GM12878 (cell line): ENCODE measurements around the gene SCAMP5. TPM values are rescaled to one million over a fixed set of nuclear protein-coding genes. Genes with fewer than 3 reads are reported as not detected.

Experiments
- ATAC-seq: fragments of 200-7000 bp; cut with Tn5 transposase; 3 replicates; pipeline ENCODE4 v1.9.1; 2020; ENCODE audit warnings: mild to moderate bottlenecking, moderate library complexity
- BruUV-seq: library from RNA; stranded (reverse); fragments of 400-500 nt; replicated peaks from 2 replicates; lab custom pipeline; 2021; lab: Mats Ljungman, UMichigan
- CTCF ChIA-PET: fragments of 300-600 bp; sonication (Branson Sonifier 250); formaldehyde crosslinking; extraction: SDS; loops from one replicate; lab custom pipeline; 2021; ENCODE audit warnings: inconsistent platforms; lab: Yijun Ruan, JAX
- POLR2A ChIA-PET: fragments of 350-600 bp; formaldehyde crosslinking; extraction: SDS; loops from one replicate; lab custom pipeline; 2021; ENCODE audit warnings: inconsistent platforms; lab: Charles Lee
- RAD21 ChIA-PET: fragments of 300-600 bp; sonication (Branson Sonifier 250); formaldehyde crosslinking; loops from one replicate; lab custom pipeline; 2023; ENCODE audit warnings: antibody characterized with exemption; ENCODE audit not compliant: unreplicated experiment; lab: Charles Lee
- SMC1A ChIA-PET: fragments of 300-600 bp; sonication (Branson Sonifier 250); formaldehyde crosslinking; loops from one replicate; lab custom pipeline; 2023; ENCODE audit not compliant: unreplicated experiment, uncharacterized antibody; lab: Charles Lee
- DNase-seq: peaks from one replicate; pipeline ENCODE4 v3.0.0-alpha.2; 2011; ENCODE audit warnings: low read depth, low spot score
- FAIRE-seq: peaks from 3 replicates; lab custom pipeline; 2011; peaks lifted over from hg19 to GRCh38; lab: Jason Lieb, UNC
- H2AFZ ChIP-seq: 2 replicates; pipeline ENCODE4 v1.6.0; 2011; ENCODE audit warnings: low read depth, low read length, control low read depth; ENCODE audit not compliant: control insufficient read depth
- H3K27ac ChIP-seq: 2 replicates; pipeline ENCODE4 v1.5.1; 2011; ENCODE audit warnings: control low read depth; ENCODE audit not compliant: control insufficient read depth, insufficient read depth
- H3K27me3 ChIP-seq, 2 experiments: replicated peaks in 1 of 2; 2 replicates each; pipeline versions ENCODE4 v1.6.0 to v1.6.1; 2011; ENCODE audit warnings: low read length in 1 of 2; ENCODE audit not compliant: control insufficient read depth in 2 of 2, insufficient read depth in 2 of 2
- H3K36me3 ChIP-seq, 2 experiments: 2 replicates each; pipeline ENCODE4 v1.5.1; 2011; ENCODE audit warnings: low read length in 1 of 2; ENCODE audit not compliant: control insufficient read depth in 2 of 2, insufficient read depth in 2 of 2
- H3K4me1 ChIP-seq: 2 replicates; pipeline ENCODE4 v1.6.1; 2011; ENCODE audit warnings: mild to moderate bottlenecking, low read length, moderate library complexity, mixed read lengths; ENCODE audit not compliant: control insufficient read depth, insufficient read depth
- H3K4me2 ChIP-seq: 2 replicates; pipeline ENCODE4 v1.6.0; 2011; ENCODE audit warnings: control low read depth; ENCODE audit not compliant: control insufficient read depth, insufficient read depth
- H3K4me3 ChIP-seq: fragments of 200-600 bp; sonication (generic); 2 replicates; pipeline ENCODE4 v1.5.1; 2016
- H3K79me2 ChIP-seq: 2 replicates; pipeline ENCODE4 v1.6.0; 2011; ENCODE audit warnings: low read length; ENCODE audit not compliant: control insufficient read depth, insufficient read depth
- H3K9ac ChIP-seq: 2 replicates; pipeline ENCODE4 v1.8.0; 2011; ENCODE audit warnings: low read length, control low read depth, mixed read lengths; ENCODE audit not compliant: control insufficient read depth, insufficient read depth
- H3K9me3 ChIP-seq: replicated peaks from 3 replicates; pipeline ENCODE4 v1.5.1; 2011; ENCODE audit warnings: mild to moderate bottlenecking, low read length; ENCODE audit not compliant: control insufficient read depth, insufficient read depth
- H4K20me1 ChIP-seq: 2 replicates; pipeline ENCODE4 v1.6.0; 2011; ENCODE audit not compliant: control insufficient read depth, insufficient read depth
- HCFC1 ChIP-seq: fragments of 150-350 bp; IDR thresholded peaks from 2 replicates; pipeline ENCODE4 v1.6.1; 2014; ENCODE audit warnings: low read length
- MYB ChIP-seq: fragments of 150-350 bp; IDR thresholded peaks from 2 replicates; pipeline ENCODE4 v1.6.1; 2014; ENCODE audit warnings: mild to moderate bottlenecking, low read depth, low read length, borderline replicate concordance
- NFXL1 ChIP-seq: fragments of 450-650 bp; IDR thresholded peaks from 2 replicates; pipeline ENCODE4 v1.6.1; 2017; ENCODE audit warnings: antibody characterized with exemption, mild to moderate bottlenecking, borderline replicate concordance
- NFYB ChIP-seq: IDR thresholded peaks from 2 replicates; pipeline ENCODE4 v1.6.1; 2011; ENCODE audit warnings: low read depth, mild to moderate bottlenecking, low read length, improper control_type of control experiment, moderate library complexity; ENCODE audit not compliant: insufficient read depth
- SIX5 ChIP-seq: IDR thresholded peaks from 2 replicates; pipeline ENCODE4 v1.6.1; 2011; ENCODE audit warnings: mild to moderate bottlenecking, low read depth, low read length, moderate library complexity; ENCODE audit not compliant: severe bottlenecking
- SMAD1 ChIP-seq: fragments of 450-650 bp; IDR thresholded peaks from 2 replicates; pipeline ENCODE4 v1.6.1; 2018; ENCODE audit warnings: mild to moderate bottlenecking, low read depth; ENCODE audit not compliant: partially characterized antibody
- WGBS: methylation state at CpG from one replicate; pipeline ENCODE4 v1.1.6; 2016; ENCODE audit warnings: low lambda C conversion rate; ENCODE audit not compliant: insufficient replicate concordance, insufficient coverage; ENCODE audit errors: missing lambda C conversion rate; 5-methylcytosine and 5-hydroxymethylcytosine counted together
- in situ Hi-C: fragments of 300-500 bp; cut with MboI; formaldehyde crosslinking; loops from 9 replicates; pipeline ENCODE4 v1.14.3; 2018; ENCODE audit warnings: mixed read lengths
- intact Hi-C: fragments of 100-400 bp; cut with micrococcal nuclease; formaldehyde crosslinking; loops from one replicate; pipeline ENCODE4 v1.14.2; 2022; ENCODE audit not compliant: unreplicated experiment
- polyA plus RNA-seq, 11 experiments: library from polyadenylated mRNA; depleted of rRNA in 4 of 11; unstranded in 6 of 11; stranded (reverse) in 5 of 11; fragments of >200 nt; fragmentation: Nextera tagmentation in 4 of 11; fragmentation: Illumina TruSeq in 1 of 11; extraction: Ambion mirVana in 4 of 11; extraction: Trizol in 1 of 11; gene quantifications; 1 replicate in 1 of 11; 2 replicates in 10 of 11; pipeline versions ENCODE4 v1.2.1 to v1.2.3, GENCODE V29; 2011 to 2016; ENCODE audit warnings: inconsistent platforms in 2 of 11, missing spikeins in 2 of 11, low read depth in 1 of 11
- total RNA-seq, 4 experiments: library from RNA; depleted of rRNA in 3 of 4; stranded (reverse); fragments of >200 nt in 3 of 4; fragmentation: Illumina TruSeq in 1 of 4; extraction: Trizol in 1 of 4; gene quantifications; 2 replicates each; pipeline versions ENCODE4 v1.2.1 to v1.2.3, GENCODE V29; 2013 to 2021
- TF ChIP-seq, protein P1 (sequence below): IDR thresholded peaks from 2 replicates; pipeline ENCODE4 v1.6.1; 2011; ENCODE audit warnings: borderline replicate concordance, low read depth, mild to moderate bottlenecking, moderate library complexity, low read length; ENCODE audit not compliant: insufficient read depth, poor library complexity, severe bottlenecking
- TF ChIP-seq, protein P2 (sequence below): fragments of 450-650 bp; formaldehyde crosslinking; IDR thresholded peaks from 2 replicates; pipeline ENCODE4 v1.4.0; 2022; ENCODE audit warnings: mild to moderate bottlenecking, moderate library complexity

SCAMP5 gene
- total and polyA plus RNA-seq, 10 of the 15 experiments (the other 5 are each of a cell fraction or from before 2014, with no cell fraction given) = 1.6 to 41.6 (median 16.9) TPM

GRCh38 chr15:74997141-74997540, 1.8 kb downstream of the SCAMP5 start:
- CTCF ChIA-PET = no interaction called here
- H3K4me2 ChIP-seq = no peak overlapping the region
- intact Hi-C loops = no loop called here
- H3K79me2 ChIP-seq = no peaks in the 10 kb centered on the region
- H4K20me1 ChIP-seq = no peaks in the 10 kb centered on the region
- no peaks in the 10 kb centered on the region for H3K36me3 ChIP-seq
- no peak overlapping the region for H3K4me3 ChIP-seq
- POLR2A ChIA-PET = no interaction called here
- WGBS = 20% methylated on average over 4 of the region's 4 CpGs
- SMC1A ChIA-PET = interaction anchor here (1.2 kb wide), 1 partner anchor 18 kb away, joined by 3 read pairs; no protein-coding TSS in a partner anchor
- ATAC-seq (no peak), DNase-seq (no peak), FAIRE-seq (no peak)
- TF ChIP-seq, protein P1, sequence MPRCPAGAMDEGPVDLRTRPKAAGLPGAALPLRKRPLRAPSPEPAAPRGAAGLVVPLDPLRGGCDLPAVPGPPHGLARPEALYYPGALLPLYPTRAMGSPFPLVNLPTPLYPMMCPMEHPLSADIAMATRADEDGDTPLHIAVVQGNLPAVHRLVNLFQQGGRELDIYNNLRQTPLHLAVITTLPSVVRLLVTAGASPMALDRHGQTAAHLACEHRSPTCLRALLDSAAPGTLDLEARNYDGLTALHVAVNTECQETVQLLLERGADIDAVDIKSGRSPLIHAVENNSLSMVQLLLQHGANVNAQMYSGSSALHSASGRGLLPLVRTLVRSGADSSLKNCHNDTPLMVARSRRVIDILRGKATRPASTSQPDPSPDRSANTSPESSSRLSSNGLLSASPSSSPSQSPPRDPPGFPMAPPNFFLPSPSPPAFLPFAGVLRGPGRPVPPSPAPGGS = no peak
- TF ChIP-seq HCFC1 = no peak
- TF ChIP-seq MYB = no peak
- TF ChIP-seq, protein P2, sequence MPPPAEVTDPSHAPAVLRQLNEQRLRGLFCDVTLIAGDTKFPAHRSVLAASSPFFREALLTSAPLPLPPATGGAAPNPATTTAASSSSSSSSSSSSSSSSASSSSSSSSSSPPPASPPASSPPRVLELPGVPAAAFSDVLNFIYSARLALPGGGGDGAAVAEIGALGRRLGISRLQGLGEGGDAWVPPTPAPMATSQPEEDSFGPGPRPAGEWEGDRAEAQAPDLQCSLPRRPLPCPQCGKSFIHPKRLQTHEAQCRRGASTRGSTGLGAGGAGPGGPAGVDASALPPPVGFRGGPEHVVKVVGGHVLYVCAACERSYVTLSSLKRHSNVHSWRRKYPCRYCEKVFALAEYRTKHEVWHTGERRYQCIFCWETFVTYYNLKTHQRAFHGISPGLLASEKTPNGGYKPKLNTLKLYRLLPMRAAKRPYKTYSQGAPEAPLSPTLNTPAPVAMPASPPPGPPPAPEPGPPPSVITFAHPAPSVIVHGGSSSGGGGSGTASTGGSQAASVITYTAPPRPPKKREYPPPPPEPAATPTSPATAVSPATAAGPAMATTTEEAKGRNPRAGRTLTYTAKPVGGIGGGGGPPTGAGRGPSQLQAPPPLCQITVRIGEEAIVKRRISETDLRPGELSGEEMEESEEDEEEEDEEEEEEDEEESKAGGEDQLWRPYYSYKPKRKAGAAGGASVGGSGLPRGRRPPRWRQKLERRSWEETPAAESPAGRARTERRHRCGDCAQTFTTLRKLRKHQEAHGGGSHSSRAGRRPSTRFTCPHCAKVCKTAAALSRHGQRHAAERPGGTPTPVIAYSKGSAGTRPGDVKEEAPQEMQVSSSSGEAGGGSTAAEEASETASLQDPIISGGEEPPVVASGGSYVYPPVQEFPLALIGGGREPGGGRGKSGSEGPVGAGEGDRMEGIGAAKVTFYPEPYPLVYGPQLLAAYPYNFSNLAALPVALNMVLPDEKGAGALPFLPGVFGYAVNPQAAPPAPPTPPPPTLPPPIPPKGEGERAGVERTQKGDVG (CRISPR knock-in tag) = no peak
- no peak for TF ChIP-seq SMAD1
- no peak for TF ChIP-seq SIX5
- TF ChIP-seq NFXL1 = no peak
- no peak for TF ChIP-seq NFYB
- RAD21 ChIA-PET = no interaction called here
- H3K27me3 ChIP-seq = no peaks in the 10 kb centered on the region; a peak in 1 of 4 replicates
- H3K9ac ChIP-seq = no peak overlapping the region
- peaks cover 3% of the 10 kb centered on the region; the same call in 1 of the 2 replicates for H3K4me1 ChIP-seq
- H3K27ac ChIP-seq = no peak overlapping the region
- in situ Hi-C loops = no loop called here
- no peaks in the 10 kb centered on the region for H3K9me3 ChIP-seq
- H2AFZ ChIP-seq = no peak overlapping the region
- BruUV-seq = no TSS peak
